OCI-LY1 (cell line): ENCODE results near the gene NPLOC4.

Source experiments
- H2AFZ ChIP-seq: fragments of 200-600 bp; sonication (generic), shearing (Covaris generic); 2 replicates; pipeline ENCODE4 v1.6.0; 2014; ENCODE audit warnings: antibody characterized with exemption, mild to moderate bottlenecking, low read length
- H3F3A ChIP-seq: fragments of 200-600 bp; sonication (generic), shearing (Covaris generic); 2 replicates; pipeline ENCODE4 v1.6.0; 2014; ENCODE audit warnings: mild to moderate bottlenecking, antibody characterized with exemption, low read length, moderate library complexity; ENCODE audit not compliant: insufficient read depth
- H3K27ac ChIP-seq: fragments of 200-600 bp; sonication (generic); 2 replicates; pipeline ENCODE4 v1.5.1; 2014; ENCODE audit warnings: low read length, mixed run types, mild to moderate bottlenecking, low read depth; ENCODE audit not compliant: poor library complexity, severe bottlenecking
- H3K27me3 ChIP-seq: fragments of 200-600 bp; sonication (generic); 2 replicates; pipeline ENCODE4 v1.6.0; 2014; ENCODE audit warnings: antibody characterized with exemption, mild to moderate bottlenecking, low read length, moderate library complexity; ENCODE audit not compliant: insufficient read depth
- H3K36me3 ChIP-seq: fragments of 200-600 bp; sonication (generic); 2 replicates; pipeline ENCODE4 v1.6.1; 2014; ENCODE audit warnings: mild to moderate bottlenecking, antibody characterized with exemption, low read length, moderate library complexity, mixed read lengths; ENCODE audit not compliant: insufficient read depth
- H3K4me1 ChIP-seq: fragments of 200-600 bp; sonication (generic); 2 replicates; pipeline ENCODE4 v1.5.1; 2014; ENCODE audit warnings: mild to moderate bottlenecking, low read length, moderate library complexity; ENCODE audit not compliant: insufficient read depth, severe bottlenecking
- H3K4me2 ChIP-seq: fragments of 200-600 bp; sonication (generic), shearing (Covaris generic); 2 replicates; pipeline ENCODE4 v1.6.1; 2014; ENCODE audit warnings: low read length
- H3K4me3 ChIP-seq: fragments of 200-600 bp; sonication (generic); 2 replicates; pipeline ENCODE4 v1.5.1; 2014; ENCODE audit warnings: low read length, low read depth, mild to moderate bottlenecking, mixed read lengths; ENCODE audit not compliant: poor library complexity, severe bottlenecking
- H3K79me2 ChIP-seq: fragments of 200-600 bp; shearing (Covaris generic); 2 replicates; pipeline ENCODE4 v1.6.1; 2016; ENCODE audit warnings: mixed run types, low read length, mixed read lengths; ENCODE audit not compliant: insufficient read depth
- H3K9ac ChIP-seq: fragments of 200-600 bp; sonication (generic), shearing (Covaris generic); 2 replicates; pipeline ENCODE4 v1.6.1; 2014; ENCODE audit warnings: mild to moderate bottlenecking, low read length, mixed read lengths
- H3K9me2 ChIP-seq: fragments of 200-600 bp; sonication (generic), shearing (Covaris generic); 2 replicates; pipeline ENCODE4 v1.6.1; 2014; ENCODE audit warnings: low read depth, mild to moderate bottlenecking, low read length, mixed read lengths
- H3K9me3 ChIP-seq: fragments of 200-600 bp; shearing (Covaris generic); 2 replicates; pipeline ENCODE4 v1.6.1; 2014; ENCODE audit warnings: low read length, mixed read lengths
- H4K20me1 ChIP-seq: fragments of 200-600 bp; sonication (generic), shearing (Covaris generic); 2 replicates; pipeline ENCODE4 v1.6.0; 2016; ENCODE audit warnings: mild to moderate bottlenecking, low read length; ENCODE audit not compliant: insufficient read depth
- CTCF ChIP-seq: fragments of 200-600 bp; sonication (generic), shearing (Covaris generic); IDR thresholded peaks from 2 replicates; pipeline ENCODE4 v1.5.1; 2017; ENCODE audit warnings: mild to moderate bottlenecking, antibody characterized with exemption, low read length, moderate library complexity, mixed read lengths
- EZH2 ChIP-seq: fragments of 200-600 bp; sonication (generic), shearing (Covaris generic); IDR thresholded peaks from 2 replicates; pipeline ENCODE4 v1.8.0; 2017; ENCODE audit warnings: borderline replicate concordance, mixed run types, mild to moderate bottlenecking, antibody characterized with exemption, low read length, moderate library complexity, mixed read lengths

The NPLOC4 gene

GRCh38 chr17:81539961-81540675, 96.8 kb downstream of the NPLOC4 start:
- no peak for TF ChIP-seq EZH2
- Histone ChIP-seq H3F3A (no peaks in the 10 kb centered on the region), H3K4me1 (no peaks in the 10 kb centered on the region), H3K9ac (no peak overlapping the region), H3K79me2 (no peaks in the 10 kb centered on the region), H3K9me2 (no peaks in the 10 kb centered on the region), H3K27ac (no peak overlapping the region), H3K36me3 (peaks cover 32% of the 10 kb centered on the region), H3K4me2 (no peak overlapping the region), H3K27me3 (no peaks in the 10 kb centered on the region), H3K9me3 (no peaks in the 10 kb centered on the region), H4K20me1 (no peaks in the 10 kb centered on the region), H3K4me3 (no peak overlapping the region), H2AFZ (no peak overlapping the region)

GRCh38 chr17:81539571-81539900, 97.4 kb downstream of the NPLOC4 start:
- TF ChIP-seq CTCF (no peak), EZH2 (no peak)
- H3K27ac ChIP-seq: no peak overlapping the region
- peaks cover 30% of the 10 kb centered on the region for H3K36me3 ChIP-seq
- H3K79me2 ChIP-seq: no peaks in the 10 kb centered on the region
- H3K9me3 ChIP-seq: no peaks in the 10 kb centered on the region
- H4K20me1 ChIP-seq: no peaks in the 10 kb centered on the region
- H3K9ac ChIP-seq: no peak overlapping the region
- H3K4me3 ChIP-seq: no peak overlapping the region
- H3K27me3 ChIP-seq: no peaks in the 10 kb centered on the region
- H3K4me2 ChIP-seq: no peak overlapping the region
- H2AFZ ChIP-seq: no peak overlapping the region
- H3K4me1 ChIP-seq: no peaks in the 10 kb centered on the region
- H3F3A ChIP-seq: no peaks in the 10 kb centered on the region
- H3K9me2 ChIP-seq: no peaks in the 10 kb centered on the region

- no peak for TF ChIP-seq CTCF
- TF ChIP-seq EZH2: no peak
- Histone ChIP-seq H3K27me3 (no peaks in the 10 kb centered on the region), H3K9ac (no peak overlapping the region), H3K4me1 (no peaks in the 10 kb centered on the region), H3K36me3 (peaks cover 25% of the 10 kb centered on the region), H4K20me1 (no peaks in the 10 kb centered on the region), H3K79me2 (no peaks in the 10 kb centered on the region), H3F3A (no peaks in the 10 kb centered on the region), H3K4me3 (no peak overlapping the region), H2AFZ (no peak overlapping the region), H3K4me2 (no peak overlapping the region), H3K9me2 (no peaks in the 10 kb centered on the region), H3K27ac (no peak overlapping the region), H3K9me3 (no peaks in the 10 kb centered on the region)
Observed at GRCh38 chr17:81538651-81539570, 98.0 kb downstream of the NPLOC4 start.
